H9 (cell line): ENCODE results near the gene SNX25. TPM values are rescaled to one million over a fixed set of nuclear protein-coding genes. Genes with fewer than 3 reads are reported as not detected.

Source experiments
- DNase-seq: peaks from one replicate; pipeline ENCODE4 v3.0.0-alpha.2; 2017
- H2AFZ ChIP-seq: one replicate; pipeline ENCODE4 v1.6.1; 2013; ENCODE audit warnings: mild to moderate bottlenecking, low read length, control low read depth, moderate library complexity
- H2AK5ac ChIP-seq: 2 replicates; pipeline ENCODE4 v1.6.1; 2013; ENCODE audit warnings: low read length, control low read depth, mixed read lengths; ENCODE audit not compliant: insufficient read length
- H2BK120ac ChIP-seq: one replicate; pipeline ENCODE4 v1.6.1; 2013; ENCODE audit warnings: low read depth, mild to moderate bottlenecking, low read length, control low read depth, inconsistent platforms; ENCODE audit not compliant: poor library complexity, severe bottlenecking
- H2BK12ac ChIP-seq: 2 replicates; pipeline ENCODE4 v1.6.1; 2013; ENCODE audit warnings: low read length, control low read depth, mixed read lengths, low read depth; ENCODE audit not compliant: insufficient read length
- H2BK15ac ChIP-seq: 2 replicates; pipeline ENCODE4 v1.6.1; 2013; ENCODE audit warnings: low read depth, low read length, control low read depth
- H2BK20ac ChIP-seq: one replicate; pipeline ENCODE4 v1.6.1; 2013; ENCODE audit warnings: low read depth, mild to moderate bottlenecking, low read length, control low read depth, inconsistent platforms; ENCODE audit not compliant: poor library complexity, severe bottlenecking
- H2BK5ac ChIP-seq: 2 replicates; pipeline ENCODE4 v1.6.1; 2013; ENCODE audit warnings: low read length, control low read depth, mixed read lengths; ENCODE audit not compliant: insufficient read length
- H3K14ac ChIP-seq: 2 replicates; pipeline ENCODE4 v1.6.1; 2013; ENCODE audit warnings: low read length, control low read depth; ENCODE audit not compliant: insufficient read depth
- H3K18ac ChIP-seq: 2 replicates; pipeline ENCODE4 v1.6.1; 2013; ENCODE audit warnings: low read depth, mild to moderate bottlenecking, mixed read lengths, low read length, control low read depth; ENCODE audit not compliant: insufficient read length
- H3K23ac ChIP-seq: 2 replicates; pipeline ENCODE4 v1.6.1; 2013; ENCODE audit warnings: low read length, control low read depth, mixed read lengths, low read depth; ENCODE audit not compliant: insufficient read length
- H3K23me2 ChIP-seq: 2 replicates; pipeline ENCODE4 v1.6.1; 2013; ENCODE audit warnings: low read depth, mild to moderate bottlenecking, mixed read lengths, low read length, control low read depth; ENCODE audit not compliant: insufficient read length, poor library complexity, severe bottlenecking
- H3K27ac ChIP-seq: 2 replicates; pipeline ENCODE4 v1.5.1; 2013; ENCODE audit warnings: low read length, control low read depth, mixed read lengths, low read depth; ENCODE audit not compliant: insufficient read length
- H3K27me3 ChIP-seq: 2 replicates; pipeline ENCODE4 v1.6.1; 2013; ENCODE audit warnings: low read length, control low read depth, inconsistent platforms; ENCODE audit not compliant: insufficient read depth
- H3K4ac ChIP-seq: 2 replicates; pipeline ENCODE4 v1.6.1; 2013; ENCODE audit warnings: low read depth, mild to moderate bottlenecking, control low read depth, inconsistent platforms, low read length, moderate library complexity
- H3K4me1 ChIP-seq: 2 replicates; pipeline ENCODE4 v1.6.1; 2013; ENCODE audit warnings: low read length, control low read depth, inconsistent platforms; ENCODE audit not compliant: insufficient read depth
- H3K4me2 ChIP-seq: 2 replicates; pipeline ENCODE4 v1.6.1; 2013; ENCODE audit warnings: low read length, control low read depth, mixed read lengths; ENCODE audit not compliant: insufficient read length, insufficient read depth
- H3K56ac ChIP-seq: 2 replicates; pipeline ENCODE4 v1.6.1; 2013; ENCODE audit warnings: low read depth, mild to moderate bottlenecking, mixed read lengths, low read length, control low read depth; ENCODE audit not compliant: insufficient read length
- H3K79me1 ChIP-seq: 2 replicates; pipeline ENCODE4 v1.6.1; 2013; ENCODE audit warnings: low read depth, mild to moderate bottlenecking, moderate library complexity, low read length, control low read depth, inconsistent platforms; ENCODE audit not compliant: insufficient read depth, poor library complexity, severe bottlenecking
- H3K79me2 ChIP-seq: 2 replicates; pipeline ENCODE4 v1.6.1; 2013; ENCODE audit warnings: low read length, control low read depth, inconsistent platforms; ENCODE audit not compliant: insufficient read depth
- H3K9ac ChIP-seq: 2 replicates; pipeline ENCODE4 v1.6.1; 2013; ENCODE audit warnings: low read length, control low read depth, mixed read lengths; ENCODE audit not compliant: insufficient read length; ENCODE audit errors: extremely low read depth
- H3K9me3 ChIP-seq: one replicate; pipeline ENCODE4 v1.6.1; 2013; ENCODE audit warnings: low read depth, low read length, inconsistent platforms; ENCODE audit not compliant: control insufficient read depth
- H3T11ph ChIP-seq: one replicate; pipeline ENCODE4 v1.6.1; 2013; ENCODE audit warnings: mild to moderate bottlenecking, low read length, control low read depth, inconsistent platforms
- H4K20me1 ChIP-seq: one replicate; pipeline ENCODE4 v1.6.1; 2013; ENCODE audit not compliant: control insufficient read depth, insufficient read length, insufficient read depth
- H4K5ac ChIP-seq: 2 replicates; pipeline ENCODE4 v1.6.1; 2013; ENCODE audit warnings: low read depth, mild to moderate bottlenecking, mixed read lengths, low read length, control low read depth; ENCODE audit not compliant: insufficient read length
- H4K8ac ChIP-seq: replicated peaks from 2 replicates; pipeline ENCODE4 v1.6.1; 2013; ENCODE audit warnings: low read length, control low read depth, mixed read lengths, low read depth; ENCODE audit not compliant: insufficient read length
- H4K91ac ChIP-seq: 2 replicates; pipeline ENCODE4 v1.6.1; 2013; ENCODE audit warnings: low read depth, mild to moderate bottlenecking, moderate library complexity, mixed read lengths, low read length, control low read depth; ENCODE audit not compliant: insufficient read length
- H3K27ac Mint-ChIP-seq, 3 experiments: 2 replicates in 2 of 3; 3 replicates in 1 of 3; pipeline ENCODE4 v1.8.0; 2020 to 2021; ENCODE audit warnings: mixed read lengths in 3 of 3, mild to moderate bottlenecking in 1 of 3, moderate library complexity in 1 of 3
- H3K27me3 Mint-ChIP-seq: 2 replicates; pipeline ENCODE4 v1.8.0; 2021; ENCODE audit warnings: low read depth, mild to moderate bottlenecking, moderate library complexity, mixed read lengths
- H3K36me3 Mint-ChIP-seq, 3 experiments: 2 replicates in 2 of 3; 3 replicates in 1 of 3; pipeline ENCODE4 v1.8.0; 2020 to 2021; ENCODE audit warnings: low read depth in 3 of 3, mixed read lengths in 3 of 3; ENCODE audit not compliant: insufficient read depth in 1 of 3
- H3K4me1 Mint-ChIP-seq, 2 experiments: 2 replicates each; pipeline ENCODE4 v1.8.0; 2020; ENCODE audit warnings: mixed read lengths in 2 of 2
- H3K4me3 Mint-ChIP-seq, 2 experiments: 2 replicates in 1 of 2; 3 replicates in 1 of 2; pipeline ENCODE4 v1.8.0; 2020 to 2021; ENCODE audit warnings: mild to moderate bottlenecking in 2 of 2, mixed read lengths in 2 of 2, moderate library complexity in 1 of 2
- H3K9me3 Mint-ChIP-seq, 2 experiments: 2 replicates in 1 of 2; 3 replicates in 1 of 2; pipeline ENCODE4 v1.8.0; 2020; ENCODE audit warnings: mild to moderate bottlenecking in 2 of 2, mixed read lengths in 2 of 2, moderate library complexity in 1 of 2
- whole genome bisulfite sequencing: extraction: QIAGEN DNeasy Blood & Tissue Kit; methylation state at CpG from one replicate; pipeline ENCODE4 v1.1.7; 2013; ENCODE audit warnings: missing lambda C conversion rate, low lambda C conversion rate, mixed read lengths; ENCODE audit not compliant: insufficient read length; ENCODE audit errors: extremely low coverage; 5-methylcytosine and 5-hydroxymethylcytosine counted together
- total RNA-seq: library from RNA; stranded (reverse); gene quantifications from 2 replicates; pipeline ENCODE4 v1.2.1, GENCODE V29; 2021
- TF ChIP-seq, protein P1 (sequence below): fragments of 200-600 bp; sonication (generic); conservative IDR thresholded peaks from 3 replicates; pipeline ENCODE4 v1.8.0; 2021; ENCODE audit warnings: antibody characterized with exemption, mild to moderate bottlenecking

The SNX25 gene
- total RNA-seq, 1 experiment from 2014 or later, result 28.2 TPM

GRCh38 chr4:185278716-185279115 lies 69.3 kb downstream of the SNX25 start:
- no peak overlapping the region for H2AK5ac ChIP-seq

More at GRCh38 chr4:185278716-185279115, 69.3 kb downstream of the SNX25 start:
- no peak for DNase-seq
- Histone ChIP-seq H2BK12ac (no peak overlapping the region), H3K9ac (no peak overlapping the region), H2BK15ac (no peak overlapping the region), H3K4ac (no peak overlapping the region), H2BK5ac (no peak overlapping the region), H2BK20ac (no peak overlapping the region), H4K91ac (no peak overlapping the region), H2AFZ (no peak overlapping the region), H4K5ac (no peak overlapping the region), H4K20me1 (no peaks in the 10 kb centered on the region), H3K9me3 (no peaks in the 10 kb centered on the region), H3K18ac (no peak overlapping the region), H3K27me3 (no peaks in the 10 kb centered on the region), H4K8ac (no peak overlapping the region), H3K4me2 (no peak overlapping the region), H3K4me1 (no peaks in the 10 kb centered on the region), H3K79me1 (no peaks in the 10 kb centered on the region), H3K79me2 (no peaks in the 10 kb centered on the region), H3K23ac (no peak overlapping the region), H2BK120ac (no peak overlapping the region), H3K56ac (no peak overlapping the region), H3K14ac (no peak overlapping the region), H3T11ph (no peak overlapping the region), H3K27ac (no peak overlapping the region), H3K23me2 (no peaks in the 10 kb centered on the region)
- H3K9me3 Mint-ChIP-seq, result no peaks in the 10 kb centered on the region
- TF ChIP-seq, protein P1, sequence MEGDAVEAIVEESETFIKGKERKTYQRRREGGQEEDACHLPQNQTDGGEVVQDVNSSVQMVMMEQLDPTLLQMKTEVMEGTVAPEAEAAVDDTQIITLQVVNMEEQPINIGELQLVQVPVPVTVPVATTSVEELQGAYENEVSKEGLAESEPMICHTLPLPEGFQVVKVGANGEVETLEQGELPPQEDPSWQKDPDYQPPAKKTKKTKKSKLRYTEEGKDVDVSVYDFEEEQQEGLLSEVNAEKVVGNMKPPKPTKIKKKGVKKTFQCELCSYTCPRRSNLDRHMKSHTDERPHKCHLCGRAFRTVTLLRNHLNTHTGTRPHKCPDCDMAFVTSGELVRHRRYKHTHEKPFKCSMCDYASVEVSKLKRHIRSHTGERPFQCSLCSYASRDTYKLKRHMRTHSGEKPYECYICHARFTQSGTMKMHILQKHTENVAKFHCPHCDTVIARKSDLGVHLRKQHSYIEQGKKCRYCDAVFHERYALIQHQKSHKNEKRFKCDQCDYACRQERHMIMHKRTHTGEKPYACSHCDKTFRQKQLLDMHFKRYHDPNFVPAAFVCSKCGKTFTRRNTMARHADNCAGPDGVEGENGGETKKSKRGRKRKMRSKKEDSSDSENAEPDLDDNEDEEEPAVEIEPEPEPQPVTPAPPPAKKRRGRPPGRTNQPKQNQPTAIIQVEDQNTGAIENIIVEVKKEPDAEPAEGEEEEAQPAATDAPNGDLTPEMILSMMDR, result no peak
- peaks cover 10 to 12% of the 10 kb centered on the region in 2 experiments for H3K4me1 Mint-ChIP-seq
- H3K27ac Mint-ChIP-seq, result no peak overlapping the region
- H3K4me3 Mint-ChIP-seq, result no peak overlapping the region
- H3K27me3 Mint-ChIP-seq, result no peaks in the 10 kb centered on the region
- no CpG with 5 or more reads among the region's 3 CpGs for WGBS
- peaks cover 0 to 8% (median 7%) of the 10 kb centered on the region in 3 experiments; a peak in 3 of 7 replicates for H3K36me3 Mint-ChIP-seq
